ENCODE results near the gene CCNDBP1. TPM values are rescaled to one million over a fixed set of nuclear protein-coding genes. Genes with fewer than 3 reads are reported as not detected.

CCNDBP1 gene
- total and polyA plus RNA-seq, 7 donors = 34.9 to 79.2 (median 41.1) TPM

DNA sequence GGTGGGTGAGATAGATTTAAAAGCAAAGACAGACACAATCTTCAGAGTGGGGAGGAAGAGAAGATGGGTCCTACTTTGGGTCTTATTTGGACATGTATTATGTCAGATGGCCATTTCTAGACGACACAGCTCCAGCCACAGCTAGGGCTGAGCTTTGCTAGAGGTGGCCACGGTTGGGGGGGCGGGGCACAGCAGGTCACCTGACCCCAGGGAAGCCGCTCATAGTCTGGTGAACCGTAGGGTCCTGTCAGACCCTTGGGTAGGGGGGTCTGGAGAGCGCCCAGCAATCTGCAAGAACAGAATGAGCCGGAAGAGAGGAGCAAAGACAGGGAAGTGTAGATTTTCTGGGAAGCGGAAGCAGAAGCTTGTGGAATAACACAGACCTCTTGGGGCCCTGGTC is 29.0 kb downstream of the CCNDBP1 start:
- Histone ChIP-seq H3K36me3 (ENCODE audit: insufficient read depth in 1 of 2, low read depth in 1 of 2) (no peaks in the 10 kb centered on the region), H3K27me3 (ENCODE audit: insufficient read depth in 3 of 3, low read length in 2 of 3) (peaks cover 0 to 3% (median 0%) of the 10 kb centered on the region in 3 donors), H3K9me3 (no peaks in the 10 kb centered on the region), H3K27ac (no peak overlapping the region), H3K4me3 (no peak overlapping the region), H3K4me1 (no peaks in the 10 kb centered on the region)
- WGBS, 3 donors = 66 to 75% (median 70%) methylated on average over 8 of the region's 8 CpGs
- intact Hi-C loops (cut with DNase I) = no loop called here
- no peak for ATAC-seq
- no peak for DNase-seq
- TF ChIP-seq CTCF (IDR thresholded peaks at IDR 0.05) = no peak

DNA sequence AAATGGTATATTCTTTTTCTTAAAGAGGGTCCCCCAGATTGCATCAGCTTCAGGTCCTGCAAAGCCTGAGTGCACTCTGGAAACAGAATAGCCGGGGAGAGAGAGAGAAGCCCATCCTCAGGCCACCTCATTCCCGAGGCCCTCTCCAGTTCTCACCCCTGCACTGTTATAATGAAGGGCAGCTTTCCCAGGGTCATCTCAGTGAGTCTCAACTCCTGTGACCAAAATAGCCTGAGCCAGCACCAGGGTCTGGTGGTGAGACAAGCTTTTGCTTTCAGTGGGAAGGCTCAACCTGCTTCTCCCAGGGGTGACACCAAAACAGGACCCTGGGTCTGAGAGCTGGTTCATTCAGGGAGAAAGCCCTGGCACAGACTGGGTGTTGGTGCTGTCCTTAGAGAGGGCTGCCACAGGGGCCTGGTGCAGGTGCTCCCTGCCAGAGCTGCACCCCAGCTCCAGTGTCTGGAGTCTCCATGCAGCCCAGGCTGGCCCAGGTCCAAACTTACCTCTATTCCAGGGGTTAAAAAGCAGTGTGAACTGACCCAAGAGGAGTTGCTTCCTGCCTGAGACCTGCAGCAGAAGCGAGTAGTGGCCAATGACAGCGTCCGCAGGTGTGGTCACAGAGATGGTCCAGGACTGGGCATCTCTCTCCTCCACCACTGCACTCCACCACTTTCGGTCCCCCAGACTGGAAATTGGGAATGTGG is 29.5 kb downstream of the CCNDBP1 start:
- H3K9me3 ChIP-seq = no peaks in the 10 kb centered on the region
- TF ChIP-seq CTCF (IDR thresholded peaks at IDR 0.05) = no peak
- H3K36me3 ChIP-seq (ENCODE audit: insufficient read depth in 1 of 2, low read depth in 1 of 2) = no peaks in the 10 kb centered on the region
- no peak overlapping the region for H3K27ac ChIP-seq
- peak in 1 of 4 donors; percentile 22 for ATAC-seq
- no peak overlapping the region for H3K4me3 ChIP-seq
- 75 to 81% (median 75%) methylated on average over 6 of the region's 6 CpGs for WGBS, 3 donors
- H3K4me1 ChIP-seq = no peaks in the 10 kb centered on the region
- no peaks in the 10 kb centered on the region for H3K27me3 ChIP-seq (ENCODE audit: insufficient read depth in 3 of 3, low read length in 2 of 3)
- DNase-seq = no peak
- intact Hi-C loops (cut with DNase I) = no loop called here

DNA sequence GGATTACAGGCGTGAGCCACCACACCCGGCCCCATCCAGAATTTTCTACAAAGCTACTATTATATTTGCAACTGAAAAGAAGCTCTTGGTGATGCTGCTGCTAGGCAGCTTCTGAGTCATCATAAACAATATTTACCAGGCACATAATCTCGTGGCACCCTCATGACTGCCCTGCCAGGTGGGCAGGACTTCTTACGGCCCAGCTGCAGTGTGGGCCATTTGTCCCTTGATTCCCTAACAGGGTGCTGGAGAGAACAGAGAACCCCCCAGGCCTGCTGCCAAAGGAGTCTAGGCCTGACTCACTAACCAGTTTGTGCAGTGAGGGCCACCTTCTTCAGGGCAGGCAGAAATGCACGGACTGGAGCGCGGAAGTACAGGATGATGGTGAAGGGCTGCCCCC is 30.8 kb downstream of the CCNDBP1 start:
- intact Hi-C loops (cut with DNase I) = no loop called here
- Histone ChIP-seq H3K9me3 (no peaks in the 10 kb centered on the region), H3K4me1 (no peaks in the 10 kb centered on the region), H3K27me3 (ENCODE audit: insufficient read depth in 3 of 3, low read length in 2 of 3) (no peaks in the 10 kb centered on the region), H3K27ac (no peak overlapping the region), H3K36me3 (ENCODE audit: insufficient read depth in 1 of 2, low read depth in 1 of 2) (no peaks in the 10 kb centered on the region), H3K4me3 (no peak overlapping the region)
- DNase-seq (no peak), ATAC-seq (no peak)
- 76 to 87% (median 81%) methylated on average over 7 of the region's 7 CpGs for WGBS, 3 donors
- TF ChIP-seq CTCF (IDR thresholded peaks at IDR 0.05) = no peak

- Histone ChIP-seq H3K27ac (no peak overlapping the region), H3K27me3 (ENCODE audit: insufficient read depth in 3 of 3, low read length in 2 of 3) (no peaks in the 10 kb centered on the region), H3K4me1 (no peaks in the 10 kb centered on the region), H3K4me3 (no peak overlapping the region), H3K9me3 (no peaks in the 10 kb centered on the region), H3K36me3 (ENCODE audit: insufficient read depth in 1 of 2, low read depth in 1 of 2) (no peaks in the 10 kb centered on the region)
- no peak for DNase-seq
- 48 to 54% (median 50%) methylated on average over 13 of the region's 13 CpGs for WGBS, 3 donors
- intact Hi-C loops (cut with DNase I) = no loop called here
- ATAC-seq = no peak
- no peak for TF ChIP-seq CTCF (IDR thresholded peaks at IDR 0.05)
Observed at GRCh38 chr15:43218908-43219706, 33.9 kb downstream of the CCNDBP1 start.

All from psoas muscle (tissue), 8 donors.